K562 (cell line): ENCODE results near the gene ATRN. TPM values are rescaled to one million over a fixed set of nuclear protein-coding genes. Genes with fewer than 3 reads are reported as not detected.

Experiments
- ATAC-seq: fragments of 200-7000 bp; cut with Tn5 transposase; 3 replicates; pipeline ENCODE4 v1.9.1; 2020; ENCODE audit warnings: moderate library complexity
- BruUV-seq: library from RNA; stranded (reverse); fragments of 400-500 nt; replicated peaks from 2 replicates; lab custom pipeline; 2021; lab: Mats Ljungman, UMichigan
- CTCF ChIA-PET: fragments of 300-600 bp; formaldehyde crosslinking; extraction: SDS; loops from one replicate; lab custom pipeline; 2021; ENCODE audit warnings: low intra/inter-chr PET ratio; lab: Yijun Ruan, JAX
- POLR2A ChIA-PET: fragments of 300-600, 350-650 bp; sonication (Branson Sonifier 250); formaldehyde crosslinking; extraction: SDS; loops from one replicate; lab custom pipeline; 2021; ENCODE audit warnings: antibody characterized with exemption, inconsistent platforms; lab: Yijun Ruan, JAX
- DNase-seq, 4 experiments: peaks; one replicate each; pipeline versions ENCODE4 v3.0.0 to v3.0.0-alpha.2; 2011 to 2018; ENCODE audit warnings: low spot score in 3 of 4, mixed read lengths in 3 of 4; ENCODE audit errors: extremely low read depth in 1 of 4
- FAIRE-seq: peaks from 2 replicates; lab custom pipeline; 2011; peaks lifted over from hg19 to GRCh38; lab: Jason Lieb, UNC
- H2AFZ ChIP-seq: 2 replicates; pipeline ENCODE4 v1.6.0; 2011; ENCODE audit warnings: low read depth, low read length, control low read depth, inconsistent platforms
- H3K27ac ChIP-seq: fragments of 200-600 bp; 3 replicates; pipeline ENCODE4 v1.8.0; 2011; ENCODE audit warnings: low read depth, mild to moderate bottlenecking, control low read depth, inconsistent platforms, low read length, moderate library complexity, mixed read lengths; ENCODE audit errors: extremely low read depth
- H3K27me3 ChIP-seq, 2 experiments: fragments of 300-600 bp in 1 of 2; 2 replicates in 1 of 2; 3 replicates in 1 of 2; pipeline versions ENCODE4 v1.6.0 to v1.8.0; 2011; ENCODE audit warnings: inconsistent platforms in 2 of 2, low read length in 2 of 2, mild to moderate bottlenecking in 1 of 2, mixed read lengths in 1 of 2, moderate library complexity in 1 of 2; ENCODE audit not compliant: control insufficient read depth in 2 of 2, insufficient read depth in 2 of 2
- H3K36me3 ChIP-seq: fragments of 300-600 bp; 3 replicates; pipeline ENCODE4 v1.8.0; 2011; ENCODE audit warnings: mild to moderate bottlenecking, low read length, inconsistent platforms; ENCODE audit not compliant: control insufficient read depth, insufficient read depth
- H3K4me1 ChIP-seq, 2 experiments: fragments of 200-600 bp in 1 of 2; replicated peaks in 1 of 2; 2 replicates in 1 of 2; 3 replicates in 1 of 2; pipeline versions ENCODE4 v1.5.1 to v1.8.0; 2011; ENCODE audit warnings: inconsistent platforms in 2 of 2, low read length in 2 of 2, mild to moderate bottlenecking in 1 of 2, mixed read lengths in 1 of 2, moderate library complexity in 1 of 2; ENCODE audit not compliant: control insufficient read depth in 2 of 2, insufficient read depth in 2 of 2
- H3K4me2 ChIP-seq: 2 replicates; pipeline ENCODE4 v1.6.1; 2011; ENCODE audit warnings: low read length, control low read depth, inconsistent platforms, mixed read lengths; ENCODE audit not compliant: insufficient read depth
- H3K4me3 ChIP-seq: fragments of 200-600 bp; sonication (generic), shearing (Covaris generic); 2 replicates; pipeline ENCODE4 v1.5.1; 2016; ENCODE audit warnings: control low read depth, inconsistent platforms
- H3K79me2 ChIP-seq: fragments of 200-600 bp; 3 replicates; pipeline ENCODE4 v1.8.0; 2011; ENCODE audit warnings: low read length, inconsistent platforms; ENCODE audit not compliant: control insufficient read depth, insufficient read depth
- H3K9ac ChIP-seq, 2 experiments: 2 replicates each; pipeline versions ENCODE4 v1.6.0 to v1.6.1; 2011; ENCODE audit warnings: low read depth in 2 of 2, low read length in 2 of 2, control low read depth in 1 of 2, inconsistent platforms in 1 of 2, mild to moderate bottlenecking in 1 of 2, mixed read lengths in 1 of 2; ENCODE audit not compliant: insufficient read depth in 1 of 2
- H3K9me1 ChIP-seq: one replicate; pipeline ENCODE4 v1.6.0; 2011; ENCODE audit warnings: inconsistent platforms, mild to moderate bottlenecking, low read length, moderate library complexity; ENCODE audit not compliant: control insufficient read depth, insufficient read depth
- H3K9me3 ChIP-seq: replicated peaks from 2 replicates; pipeline ENCODE4 v1.5.1; 2011; ENCODE audit warnings: low read depth, low read length, inconsistent platforms; ENCODE audit not compliant: control insufficient read depth, insufficient read depth
- H4K20me1 ChIP-seq: replicated peaks from 2 replicates; pipeline ENCODE4 v1.6.1; 2011; ENCODE audit warnings: low read length, inconsistent platforms, mixed read lengths; ENCODE audit not compliant: control insufficient read depth, insufficient read depth
- BACH1 ChIP-seq: fragments of 200-800 bp; sonication (Bioruptor generic); IDR thresholded peaks from 2 replicates; pipeline ENCODE4 v1.6.1; 2016; ENCODE audit warnings: missing genetic modification characterization, missing compliant biosample characterization
- CEBPG ChIP-seq, 3 experiments: fragments of 200-800 bp in 1 of 3; sonication (Bioruptor generic) in 1 of 3; sonication (generic) in 1 of 3; formaldehyde crosslinking in 1 of 3; IDR thresholded peaks in 2 of 3; conservative IDR thresholded peaks in 1 of 3; 2 replicates each; pipeline versions ENCODE4 v1.6.1 to v1.8.0; 2016 to 2022; ENCODE audit warnings: missing compliant biosample characterization in 2 of 3, missing genetic modification characterization in 2 of 3, mild to moderate bottlenecking in 1 of 3, missing genetic modification reagents in 1 of 3
- ERF ChIP-seq: fragments of 450-650 bp; formaldehyde crosslinking; IDR thresholded peaks from 2 replicates; pipeline ENCODE4 v1.4.0; 2020; ENCODE audit warnings: mild to moderate bottlenecking, mixed read lengths
- HDAC8 ChIP-seq: fragments of 450-650 bp; IDR thresholded peaks from 2 replicates; pipeline ENCODE4 v1.6.1; 2016; ENCODE audit warnings: mild to moderate bottlenecking, missing genetic modification characterization, moderate library complexity, missing compliant biosample characterization
- NFRKB ChIP-seq: fragments of 450-650 bp; IDR thresholded peaks from 2 replicates; pipeline ENCODE4 v1.6.1; 2016; ENCODE audit warnings: low read depth
- PHF21A ChIP-seq: fragments of 450-650 bp; IDR thresholded peaks from 2 replicates; pipeline ENCODE4 v1.6.1; 2017; ENCODE audit warnings: low read depth, borderline replicate concordance
- PTTG1 ChIP-seq: fragments of 450-650 bp; IDR thresholded peaks from 2 replicates; pipeline ENCODE4 v1.6.1; 2016; ENCODE audit warnings: low read depth, mild to moderate bottlenecking, missing genetic modification characterization, missing compliant biosample characterization
- ZNF75A ChIP-seq: fragments of 450-650 bp; formaldehyde crosslinking; IDR thresholded peaks from 2 replicates; pipeline ENCODE4 v1.4.0; 2020; ENCODE audit warnings: mild to moderate bottlenecking
- WGBS: fragments of 100-300 bp; shearing (Covaris generic); methylation state at CpG from one replicate; pipeline ENCODE4 v1.1.6; 2016; ENCODE audit warnings: low coverage, mixed read lengths; ENCODE audit not compliant: insufficient coverage; ENCODE audit errors: missing lambda C conversion rate; 5-methylcytosine and 5-hydroxymethylcytosine counted together
- in situ Hi-C: fragments of 300-500 bp; cut with MboI; formaldehyde crosslinking; loops from 4 replicates; pipeline ENCODE4 v1.15.0; 2018; ENCODE audit warnings: inconsistent platforms, mixed read lengths
- intact Hi-C: fragments of 100-400 bp; cut with micrococcal nuclease; formaldehyde crosslinking; loops from 2 replicates; pipeline ENCODE4 v1.14.2; 2022
- polyA plus RNA-seq, 8 experiments: library from polyadenylated mRNA; depleted of rRNA in 4 of 8; stranded (reverse) in 5 of 8; unstranded in 3 of 8; fragments of >200 nt; fragmentation: Nextera tagmentation in 2 of 8; fragmentation: Illumina TruSeq in 1 of 8; extraction: Ambion mirVana in 2 of 8; extraction: Trizol in 1 of 8; gene quantifications; 2 replicates each; pipeline versions ENCODE4 v1.2.1 to v1.2.3, GENCODE V29; 2011 to 2014; ENCODE audit warnings: inconsistent platforms in 1 of 8, missing spikeins in 1 of 8
- total RNA-seq, 7 experiments: library from RNA; depleted of rRNA in 6 of 7; stranded (reverse); fragments of >200 nt in 6 of 7; fragmentation: Illumina TruSeq in 2 of 7; extraction: Trizol in 2 of 7; gene quantifications; 2 replicates each; pipeline versions ENCODE4 v1.2.1 to v1.2.3, GENCODE V29; 2011 to 2021; ENCODE audit warnings: low replicate concordance in 1 of 7
- TF ChIP-seq, protein P1 (sequence below): sonication (generic); formaldehyde crosslinking; IDR thresholded peaks from 2 replicates; pipeline ENCODE4 v1.9.0; 2022; ENCODE audit warnings: mild to moderate bottlenecking, missing genetic modification reagents
- TF ChIP-seq, protein P2 (sequence below), 2 experiments: IDR thresholded peaks in 1 of 2; conservative IDR thresholded peaks in 1 of 2; 2 replicates each; pipeline ENCODE4 v1.6.1; 2016; ENCODE audit warnings: low read depth in 2 of 2, mild to moderate bottlenecking in 1 of 2, missing compliant biosample characterization in 1 of 2, missing genetic modification characterization in 1 of 2, moderate library complexity in 1 of 2
- TF ChIP-seq, protein P3 (sequence below): sonication (generic); formaldehyde crosslinking; IDR thresholded peaks from 2 replicates; pipeline ENCODE4 v1.8.1; 2023; ENCODE audit warnings: mild to moderate bottlenecking, missing genetic modification reagents
- TF ChIP-seq, protein P4 (sequence below): fragments of 450-650 bp; IDR thresholded peaks from 2 replicates; pipeline ENCODE4 v1.7.1; 2018; ENCODE audit warnings: mild to moderate bottlenecking, low read depth; ENCODE audit not compliant: partially characterized antibody

Gene ATRN
- total and polyA plus RNA-seq, 9 of the 15 experiments (the other 6 are each of a cell fraction or from before 2014, with no cell fraction given), result 0.69 to 16.5 (median 7.6) TPM

DNA sequence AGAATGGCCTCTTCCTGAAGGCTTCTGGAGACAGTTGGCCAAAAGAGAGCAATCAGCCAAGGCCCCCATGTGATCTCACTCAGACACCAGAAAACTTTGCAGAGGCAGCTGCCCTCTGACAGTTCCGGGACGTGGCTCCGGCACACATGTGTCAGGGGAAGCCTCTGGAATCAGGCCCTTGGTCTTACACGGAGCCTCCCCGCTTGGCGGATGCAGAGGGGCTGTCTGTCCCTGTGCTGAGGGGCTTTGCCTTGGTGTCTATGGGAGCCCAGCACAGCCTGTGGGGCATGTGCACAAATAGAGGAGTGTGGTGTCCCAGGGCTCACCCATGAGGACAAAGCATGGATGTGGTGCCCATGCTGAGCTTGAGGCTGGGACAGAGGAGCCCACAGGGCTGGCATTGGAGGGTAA, 227.8 kb downstream of the ATRN start:
- Histone ChIP-seq H3K9me1 (no peaks in the 10 kb centered on the region), H3K4me2 (no peak overlapping the region), H3K4me1 (peaks cover 0 to 15% of the 10 kb centered on the region in 2 experiments; a peak in 2 of 5 replicates), H3K36me3 (no peaks in the 10 kb centered on the region), H4K20me1 (no peaks in the 10 kb centered on the region), H3K79me2 (no peaks in the 10 kb centered on the region), H3K9me3 (no peaks in the 10 kb centered on the region), H3K27ac (no peak overlapping the region), H2AFZ (no peak overlapping the region), H3K4me3 (no peak overlapping the region), H3K9ac (no peak overlapping the region), H3K27me3 (peaks cover 0 to 42% of the 10 kb centered on the region in 2 experiments; a peak in 3 of 5 replicates)
- CTCF ChIA-PET, result no interaction called here
- no peak for ATAC-seq
- 29% methylated on average over 6 of the region's 6 CpGs for WGBS
- intact Hi-C loops (no loop called here), in situ Hi-C loops (no loop called here)
- no peak for FAIRE-seq
- POLR2A ChIA-PET, result interaction anchor here (0.7 kb wide), 1 partner anchor 1458 kb away, joined by 3 read pairs; no protein-coding TSS in a partner anchor
- TF ChIP-seq CEBPG (CRISPR knock-in tag; IDR thresholded peaks at IDR 0.05) (0 out of 2 replicates have a peak, but pooled peaks have one; percentile 5), CEBPG (tag; conservative IDR thresholded peaks at IDR 0.05 in 1 of 2, IDR thresholded peaks at IDR 0.05 in 1 of 2) (no peak), PHF21A (no peak), ERF (CRISPR knock-in tag) (no peak), HDAC8 (tag) (no peak), NFRKB (no peak), ZNF75A (CRISPR knock-in tag) (no peak), BACH1 (tag) (no peak), PTTG1 (no peak)
- TF ChIP-seq, protein P1, sequence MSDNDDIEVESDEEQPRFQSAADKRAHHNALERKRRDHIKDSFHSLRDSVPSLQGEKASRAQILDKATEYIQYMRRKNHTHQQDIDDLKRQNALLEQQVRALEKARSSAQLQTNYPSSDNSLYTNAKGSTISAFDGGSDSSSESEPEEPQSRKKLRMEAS (CRISPR knock-in tag), result 0 out of 2 replicates have a peak, but pooled peaks have one; percentile 21
- TF ChIP-seq, protein P2, sequence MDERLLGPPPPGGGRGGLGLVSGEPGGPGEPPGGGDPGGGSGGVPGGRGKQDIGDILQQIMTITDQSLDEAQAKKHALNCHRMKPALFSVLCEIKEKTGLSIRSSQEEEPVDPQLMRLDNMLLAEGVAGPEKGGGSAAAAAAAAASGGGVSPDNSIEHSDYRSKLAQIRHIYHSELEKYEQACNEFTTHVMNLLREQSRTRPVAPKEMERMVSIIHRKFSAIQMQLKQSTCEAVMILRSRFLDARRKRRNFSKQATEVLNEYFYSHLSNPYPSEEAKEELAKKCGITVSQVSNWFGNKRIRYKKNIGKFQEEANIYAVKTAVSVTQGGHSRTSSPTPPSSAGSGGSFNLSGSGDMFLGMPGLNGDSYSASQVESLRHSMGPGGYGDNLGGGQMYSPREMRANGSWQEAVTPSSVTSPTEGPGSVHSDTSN (CRISPR knock-in tag; IDR thresholded peaks at IDR 0.05; ENCODE audit: low read depth), result no peak
- TF ChIP-seq, protein P2 (tag; conservative IDR thresholded peaks at IDR 0.05; ENCODE audit: low read depth), result no peak
- TF ChIP-seq, protein P3, sequence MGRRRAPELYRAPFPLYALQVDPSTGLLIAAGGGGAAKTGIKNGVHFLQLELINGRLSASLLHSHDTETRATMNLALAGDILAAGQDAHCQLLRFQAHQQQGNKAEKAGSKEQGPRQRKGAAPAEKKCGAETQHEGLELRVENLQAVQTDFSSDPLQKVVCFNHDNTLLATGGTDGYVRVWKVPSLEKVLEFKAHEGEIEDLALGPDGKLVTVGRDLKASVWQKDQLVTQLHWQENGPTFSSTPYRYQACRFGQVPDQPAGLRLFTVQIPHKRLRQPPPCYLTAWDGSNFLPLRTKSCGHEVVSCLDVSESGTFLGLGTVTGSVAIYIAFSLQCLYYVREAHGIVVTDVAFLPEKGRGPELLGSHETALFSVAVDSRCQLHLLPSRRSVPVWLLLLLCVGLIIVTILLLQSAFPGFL (CRISPR knock-in tag), result no peak
- TF ChIP-seq, protein P4, sequence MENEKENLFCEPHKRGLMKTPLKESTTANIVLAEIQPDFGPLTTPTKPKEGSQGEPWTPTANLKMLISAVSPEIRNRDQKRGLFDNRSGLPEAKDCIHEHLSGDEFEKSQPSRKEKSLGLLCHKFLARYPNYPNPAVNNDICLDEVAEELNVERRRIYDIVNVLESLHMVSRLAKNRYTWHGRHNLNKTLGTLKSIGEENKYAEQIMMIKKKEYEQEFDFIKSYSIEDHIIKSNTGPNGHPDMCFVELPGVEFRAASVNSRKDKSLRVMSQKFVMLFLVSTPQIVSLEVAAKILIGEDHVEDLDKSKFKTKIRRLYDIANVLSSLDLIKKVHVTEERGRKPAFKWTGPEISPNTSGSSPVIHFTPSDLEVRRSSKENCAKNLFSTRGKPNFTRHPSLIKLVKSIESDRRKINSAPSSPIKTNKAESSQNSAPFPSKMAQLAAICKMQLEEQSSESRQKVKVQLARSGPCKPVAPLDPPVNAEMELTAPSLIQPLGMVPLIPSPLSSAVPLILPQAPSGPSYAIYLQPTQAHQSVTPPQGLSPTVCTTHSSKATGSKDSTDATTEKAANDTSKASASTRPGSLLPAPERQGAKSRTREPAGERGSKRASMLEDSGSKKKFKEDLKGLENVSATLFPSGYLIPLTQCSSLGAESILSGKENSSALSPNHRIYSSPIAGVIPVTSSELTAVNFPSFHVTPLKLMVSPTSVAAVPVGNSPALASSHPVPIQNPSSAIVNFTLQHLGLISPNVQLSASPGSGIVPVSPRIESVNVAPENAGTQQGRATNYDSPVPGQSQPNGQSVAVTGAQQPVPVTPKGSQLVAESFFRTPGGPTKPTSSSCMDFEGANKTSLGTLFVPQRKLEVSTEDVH, result no peak
- no TSS peak for BruUV-seq
- no peak for DNase-seq
